ENCODE measurements around the gene ANKRD26.

The ANKRD26 gene

DNA sequence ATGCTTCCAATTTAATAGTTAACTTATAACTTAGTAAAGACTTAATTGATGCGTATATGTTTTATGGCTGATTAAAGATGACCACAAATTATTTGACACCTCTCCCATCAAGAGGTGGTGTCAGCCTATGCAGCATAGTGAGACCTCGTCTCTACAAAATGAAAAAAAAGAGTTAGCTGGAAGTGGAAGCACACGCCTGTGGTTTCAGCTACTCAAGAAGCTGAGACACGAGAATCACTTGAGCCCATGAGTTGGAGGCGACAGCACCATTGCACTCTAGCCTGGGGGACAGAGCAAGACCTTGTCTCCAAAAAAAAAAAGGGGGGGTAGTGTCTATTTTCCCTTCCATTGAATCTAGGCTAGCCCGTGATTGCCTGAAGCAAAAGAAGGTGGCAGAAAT lies 140.5 kb downstream of the ANKRD26 start:
- no peak for TF ChIP-seq YY1 (IDR thresholded peaks at IDR 0.05; ENCODE audit: insufficient read depth, insufficient read length)
- TF ChIP-seq SUZ12 (IDR thresholded peaks at IDR 0.05; ENCODE audit: extremely low read depth, insufficient read depth, insufficient read length) = no peak
- TF ChIP-seq ZNF274 (IDR thresholded peaks at IDR 0.05; ENCODE audit: low read depth, low read length) = no peak
- Histone ChIP-seq H3K9ac (ENCODE audit: insufficient read length, low read depth) (no peak overlapping the region), H3K4me1 (ENCODE audit: insufficient read depth, insufficient read length) (no peaks in the 10 kb centered on the region), H3K27me3 (ENCODE audit: insufficient read depth, insufficient read length) (no peaks in the 10 kb centered on the region), H3K4me3 (ENCODE audit: insufficient read length, low read depth) (no peak overlapping the region), H3K9me3 (ENCODE audit: insufficient read depth, low read length) (no peaks in the 10 kb centered on the region), H3K36me3 (ENCODE audit: insufficient read depth, insufficient read length, low read length) (no peaks in the 10 kb centered on the region)
- no peak for DNase-seq (ENCODE audit: low read depth, low spot score)

Measured in NT2/D1 (cell line).